Fibroblast of the aortic adventitia (primary cell): ENCODE results near the gene STOML3. TPM values are rescaled to one million over a fixed set of nuclear protein-coding genes. Genes with fewer than 3 reads are reported as not detected.

Experiments used
- DNase-seq: peaks from one replicate; pipeline ENCODE4 v3.0.0-alpha.2; 2010; ENCODE audit warnings: low read depth
- H3K4me3 ChIP-seq: 2 replicates; pipeline ENCODE4 v1.5.1; 2011; ENCODE audit warnings: low read depth, mild to moderate bottlenecking, control low read depth, low read length, moderate library complexity
- total RNA-seq: library from RNA; depleted of rRNA; stranded (reverse); fragments of >200 nt; gene quantifications from 2 replicates; pipeline ENCODE4 v1.2.3, GENCODE V29; 2012; ENCODE audit warnings: low replicate concordance
- TF ChIP-seq, protein P1 (sequence below): IDR thresholded peaks from 2 replicates; pipeline ENCODE4 v1.5.1; 2011; ENCODE audit warnings: mild to moderate bottlenecking, low read length, control low read depth, inconsistent platforms; ENCODE audit not compliant: insufficient read depth

STOML3 gene
- total RNA-seq, 1 donor, result not detected

- TF ChIP-seq, protein P1, sequence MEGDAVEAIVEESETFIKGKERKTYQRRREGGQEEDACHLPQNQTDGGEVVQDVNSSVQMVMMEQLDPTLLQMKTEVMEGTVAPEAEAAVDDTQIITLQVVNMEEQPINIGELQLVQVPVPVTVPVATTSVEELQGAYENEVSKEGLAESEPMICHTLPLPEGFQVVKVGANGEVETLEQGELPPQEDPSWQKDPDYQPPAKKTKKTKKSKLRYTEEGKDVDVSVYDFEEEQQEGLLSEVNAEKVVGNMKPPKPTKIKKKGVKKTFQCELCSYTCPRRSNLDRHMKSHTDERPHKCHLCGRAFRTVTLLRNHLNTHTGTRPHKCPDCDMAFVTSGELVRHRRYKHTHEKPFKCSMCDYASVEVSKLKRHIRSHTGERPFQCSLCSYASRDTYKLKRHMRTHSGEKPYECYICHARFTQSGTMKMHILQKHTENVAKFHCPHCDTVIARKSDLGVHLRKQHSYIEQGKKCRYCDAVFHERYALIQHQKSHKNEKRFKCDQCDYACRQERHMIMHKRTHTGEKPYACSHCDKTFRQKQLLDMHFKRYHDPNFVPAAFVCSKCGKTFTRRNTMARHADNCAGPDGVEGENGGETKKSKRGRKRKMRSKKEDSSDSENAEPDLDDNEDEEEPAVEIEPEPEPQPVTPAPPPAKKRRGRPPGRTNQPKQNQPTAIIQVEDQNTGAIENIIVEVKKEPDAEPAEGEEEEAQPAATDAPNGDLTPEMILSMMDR, result no peak
- DNase-seq, result no peak
Measured at GRCh38 chr13:38952827-38953226, 37.8 kb downstream of the STOML3 start.

DNA sequence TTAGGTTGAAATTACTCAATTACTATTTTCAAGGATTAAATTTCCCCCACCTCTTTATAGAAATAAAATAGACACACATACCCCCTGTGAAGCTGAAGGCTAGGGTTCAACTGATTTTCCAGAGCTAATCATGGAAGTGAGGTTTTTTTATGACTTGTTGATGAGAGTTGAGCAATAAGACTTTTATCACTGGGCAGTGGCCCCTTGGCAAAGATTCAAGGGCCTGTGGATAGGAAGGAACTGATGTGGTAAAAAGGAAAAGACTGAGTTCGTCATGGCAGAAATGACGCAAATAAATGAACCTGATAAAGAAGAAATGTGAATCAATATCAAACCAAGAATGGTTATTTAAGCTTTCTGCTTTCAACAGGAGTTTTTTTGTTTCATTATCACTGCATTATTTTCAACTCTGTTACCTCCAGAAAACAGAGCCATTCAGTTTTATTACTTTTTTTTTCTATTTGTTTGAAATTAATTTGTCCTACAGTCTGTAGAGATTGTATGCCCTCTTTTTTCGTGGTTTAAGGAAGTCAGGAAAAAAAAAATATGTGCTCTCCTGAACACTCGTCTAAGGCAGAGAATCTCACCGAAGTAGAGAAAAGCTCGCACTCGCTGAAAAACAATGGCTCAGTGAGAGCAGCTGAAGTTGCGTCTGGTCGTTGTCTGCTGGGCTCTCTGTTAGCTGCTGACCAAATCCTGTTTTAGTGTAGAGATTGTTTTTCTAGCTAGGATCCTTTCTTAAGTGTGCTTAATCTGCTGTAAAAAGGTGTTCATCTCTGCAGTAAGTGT lies 38.9 kb downstream of the STOML3 start:
- H3K4me3 ChIP-seq, result no peak overlapping the region
- TF ChIP-seq, protein P1, result no peak
- DNase-seq, result no peak

More at GRCh38 chr13:38952827-38953226, 37.8 kb downstream of the STOML3 start:
- no peak overlapping the region for H3K4me3 ChIP-seq

DNA sequence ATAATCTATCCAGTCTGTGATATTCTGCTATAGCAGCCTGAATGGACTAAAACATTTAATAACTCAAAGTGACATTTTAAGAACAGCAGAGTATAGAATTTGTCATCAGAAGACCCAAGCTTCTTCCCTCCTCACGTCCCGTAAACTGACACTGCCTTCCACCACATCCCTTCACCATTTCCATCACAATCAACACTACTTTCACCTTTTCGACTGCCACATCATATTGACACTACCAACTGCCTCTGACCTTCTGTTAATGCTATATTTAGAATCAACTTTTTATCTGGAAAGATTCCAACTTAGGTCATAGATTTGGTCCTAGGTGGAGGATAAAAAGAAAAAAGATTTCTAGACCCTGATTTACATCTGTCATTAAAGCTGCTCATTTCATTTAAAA lies 39.6 kb downstream of the STOML3 start:
- TF ChIP-seq, protein P1, result no peak
- DNase-seq, result no peak
- H3K4me3 ChIP-seq, result no peak overlapping the region

GRCh38 chr13:38947054-38947453 lies 43.6 kb downstream of the STOML3 start:
- TF ChIP-seq, protein P1, result no peak
- H3K4me3 ChIP-seq, result no peak overlapping the region
- no peak for DNase-seq

- H3K4me3 ChIP-seq, result no peak overlapping the region
- DNase-seq, result no peak
- TF ChIP-seq, protein P1, result no peak
Measured at GRCh38 chr13:38944219-38944618, 46.4 kb downstream of the STOML3 start.

- no peak overlapping the region for H3K4me3 ChIP-seq
- no peak for DNase-seq
- TF ChIP-seq, protein P1, result no peak
Measured at GRCh38 chr13:38943231-38943630, 47.4 kb downstream of the STOML3 start.
